ENCODE measurements around the gene GNAI2. TPM values are rescaled to one million over a fixed set of nuclear protein-coding genes. Genes with fewer than 3 reads are reported as not detected.
A peak's percentile ranks its signal among the peaks of the same experiment; 100 is the strongest.

The GNAI2 gene
- total and polyA plus RNA-seq, 2 donors (not counting 3 experiments of a cell fraction or from before 2014, with no cell fraction given) = 767 to 1,875 TPM

DNA sequence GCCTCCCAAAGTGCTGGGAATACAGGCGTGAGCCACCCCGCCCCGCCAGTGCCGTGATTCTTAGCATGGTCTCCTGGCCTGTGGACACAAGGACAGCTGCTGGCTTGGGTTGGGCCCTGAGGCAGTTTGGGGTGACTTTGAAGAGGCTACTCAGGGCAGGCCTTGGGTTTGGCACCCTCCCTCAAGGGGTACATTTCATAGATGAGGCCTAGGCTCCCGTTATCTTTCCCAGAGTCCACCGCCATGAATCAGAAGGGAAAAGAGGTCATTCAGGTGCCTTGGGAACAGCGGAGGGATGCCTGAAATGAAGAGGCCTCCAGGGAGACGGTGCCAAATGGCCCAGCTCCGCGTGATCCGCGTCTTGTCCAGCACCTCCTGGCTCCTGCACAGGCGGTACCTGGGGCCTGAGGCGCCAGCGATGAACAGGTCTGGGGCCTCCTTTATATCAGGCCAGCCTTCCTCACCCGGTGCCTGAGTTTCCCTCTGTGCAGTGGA, 9.3 kb downstream of the GNAI2 start:
- TF ChIP-seq GATA2 (IDR thresholded peaks at IDR 0.05; ENCODE audit: insufficient read depth, insufficient read length, low read depth, low read length) (no peak), POLR2AphosphoS5 (IDR thresholded peaks at IDR 0.05; ENCODE audit: insufficient read depth, low read depth, low read length) (no peak), MYC (IDR thresholded peaks at IDR 0.05; ENCODE audit: low read depth, low read length) (no peak), FOS (IDR thresholded peaks at IDR 0.05; ENCODE audit: borderline replicate concordance, insufficient read depth, low read length) (no peak)
- TF ChIP-seq, protein P1, sequence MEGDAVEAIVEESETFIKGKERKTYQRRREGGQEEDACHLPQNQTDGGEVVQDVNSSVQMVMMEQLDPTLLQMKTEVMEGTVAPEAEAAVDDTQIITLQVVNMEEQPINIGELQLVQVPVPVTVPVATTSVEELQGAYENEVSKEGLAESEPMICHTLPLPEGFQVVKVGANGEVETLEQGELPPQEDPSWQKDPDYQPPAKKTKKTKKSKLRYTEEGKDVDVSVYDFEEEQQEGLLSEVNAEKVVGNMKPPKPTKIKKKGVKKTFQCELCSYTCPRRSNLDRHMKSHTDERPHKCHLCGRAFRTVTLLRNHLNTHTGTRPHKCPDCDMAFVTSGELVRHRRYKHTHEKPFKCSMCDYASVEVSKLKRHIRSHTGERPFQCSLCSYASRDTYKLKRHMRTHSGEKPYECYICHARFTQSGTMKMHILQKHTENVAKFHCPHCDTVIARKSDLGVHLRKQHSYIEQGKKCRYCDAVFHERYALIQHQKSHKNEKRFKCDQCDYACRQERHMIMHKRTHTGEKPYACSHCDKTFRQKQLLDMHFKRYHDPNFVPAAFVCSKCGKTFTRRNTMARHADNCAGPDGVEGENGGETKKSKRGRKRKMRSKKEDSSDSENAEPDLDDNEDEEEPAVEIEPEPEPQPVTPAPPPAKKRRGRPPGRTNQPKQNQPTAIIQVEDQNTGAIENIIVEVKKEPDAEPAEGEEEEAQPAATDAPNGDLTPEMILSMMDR (IDR thresholded peaks at IDR 0.05; ENCODE audit: extremely low read depth in 1 of 2, insufficient read depth in 1 of 2, low read depth in 1 of 2, low read length in 2 of 2) = no peak
- TF ChIP-seq, protein P2, sequence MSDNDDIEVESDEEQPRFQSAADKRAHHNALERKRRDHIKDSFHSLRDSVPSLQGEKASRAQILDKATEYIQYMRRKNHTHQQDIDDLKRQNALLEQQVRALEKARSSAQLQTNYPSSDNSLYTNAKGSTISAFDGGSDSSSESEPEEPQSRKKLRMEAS (IDR thresholded peaks at IDR 0.05; ENCODE audit: insufficient read depth, insufficient read length) = no peak
- Histone ChIP-seq H3K27me3 (ENCODE audit: control insufficient read depth in 2 of 2, insufficient read depth in 2 of 2, low read length in 2 of 2) (no peaks in the 10 kb centered on the region), H3K4me2 (ENCODE audit: insufficient read depth, low read length) (peak overlapping the region; percentile 32), H3K79me2 (ENCODE audit: control insufficient read depth, insufficient read depth, low read length) (peaks cover 91% of the 10 kb centered on the region), H4K20me1 (replicated peaks; ENCODE audit: control insufficient read depth, extremely low read depth, insufficient read depth, low read length) (no peaks in the 10 kb centered on the region), H3K4me3 (replicated peaks in 1 of 3; ENCODE audit: insufficient read depth in 1 of 3, low read depth in 1 of 3, low read length in 3 of 3) (no peak overlapping the region), H3K4me1 (ENCODE audit: control insufficient read depth, extremely low read depth, insufficient read depth, low read length) (peaks cover 95% of the 10 kb centered on the region), H3K36me3 (ENCODE audit: control insufficient read depth in 2 of 2, extremely low read depth in 1 of 2, insufficient read depth in 2 of 2, low read length in 2 of 2) (peaks cover 4 to 24% of the 10 kb centered on the region in 2 experiments), H3K9ac (replicated peaks; ENCODE audit: extremely low read depth, insufficient read depth, low read length) (peak overlapping the region; percentile 56), H3K9me1 (replicated peaks; ENCODE audit: control insufficient read depth, extremely low read depth, insufficient read depth, low read length) (no peaks in the 10 kb centered on the region), H2AFZ (ENCODE audit: low read depth, low read length) (no peak overlapping the region), H3K27ac (ENCODE audit: insufficient read depth, low read depth, low read length) (peak overlapping the region; percentile 86), H3K9me3 (replicated peaks; ENCODE audit: control insufficient read depth, insufficient read depth, low read length) (no peaks in the 10 kb centered on the region)
- dilution Hi-C loops (cut with MboI; ENCODE audit: extremely low pct_ligation_motif_present, low sequenced_read_pairs) = no loop called here
- intact Hi-C loops (cut with micrococcal nuclease) = no loop called here
- no TSS peak for BruUV-seq (replicated peaks)
- FAIRE-seq (no peak), DNase-seq (ENCODE audit: low read depth, low spot score) (peak; percentile 36)
- POLR2A ChIA-PET = no interaction called here
- CTCF ChIA-PET = interaction anchor here (0.6 to 5.6 kb wide), 4 partner anchors 9 to 51 kb away, joined by 3 to 54 read pairs (median 18); partner anchors contain the start of gene GNAI2

Data from endothelial cell of umbilical vein (primary cell).